Measurements from ENCODE around the gene CRCP. TPM values are rescaled to one million over a fixed set of nuclear protein-coding genes. Genes with fewer than 3 reads are reported as not detected.
A peak's percentile ranks its signal among the peaks of the same experiment; 100 is the strongest.

Gene CRCP
- total and polyA plus RNA-seq, 7 donors, result 11.3 to 23.8 (median 13.5) TPM

- intact Hi-C loops (cut with DNase I), result no loop called here
- 92 to 94% (median 93%) methylated on average over 16 of the region's 16 CpGs for WGBS, 3 donors
- no peak for ATAC-seq
- no peak for TF ChIP-seq CTCF (IDR thresholded peaks at IDR 0.05)
- DNase-seq, result peak in 1 of 2 donors; percentile 32
- Histone ChIP-seq H3K27me3 (ENCODE audit: insufficient read depth in 3 of 3, low read length in 2 of 3) (no peaks in the 10 kb centered on the region), H3K4me1 (no peaks in the 10 kb centered on the region), H3K4me3 (no peak overlapping the region), H3K27ac (no peak overlapping the region), H3K36me3 (ENCODE audit: insufficient read depth in 1 of 2, low read depth in 1 of 2) (peaks cover 0 to 13% of the 10 kb centered on the region in 2 donors), H3K9me3 (no peaks in the 10 kb centered on the region)
Observed at GRCh38 chr7:66082886-66083415, 31.7 kb upstream of the CRCP start.

GRCh38 chr7:66083677-66084076 is 31.0 kb upstream of the CRCP start:
- Histone ChIP-seq H3K27me3 (ENCODE audit: insufficient read depth in 3 of 3, low read length in 2 of 3) (no peaks in the 10 kb centered on the region), H3K27ac (no peak overlapping the region), H3K4me1 (no peaks in the 10 kb centered on the region), H3K36me3 (ENCODE audit: insufficient read depth in 1 of 2, low read depth in 1 of 2) (peaks cover 0 to 13% of the 10 kb centered on the region in 2 donors), H3K9me3 (no peaks in the 10 kb centered on the region), H3K4me3 (no peak overlapping the region)
- 84 to 91% (median 85%) methylated on average over 2 of the region's 2 CpGs for WGBS, 3 donors
- no peak for ATAC-seq
- TF ChIP-seq CTCF (IDR thresholded peaks at IDR 0.05), result no peak
- intact Hi-C loops (cut with DNase I), result no loop called here
- no peak for DNase-seq

GRCh38 chr7:66088861-66089838 is 25.5 kb upstream of the CRCP start:
- Histone ChIP-seq H3K36me3 (ENCODE audit: insufficient read depth in 1 of 2, low read depth in 1 of 2) (peaks cover 0 to 7% of the 10 kb centered on the region in 2 donors), H3K4me3 (no peak overlapping the region), H3K27ac (no peak overlapping the region), H3K9me3 (no peaks in the 10 kb centered on the region), H3K27me3 (ENCODE audit: insufficient read depth in 3 of 3, low read length in 2 of 3) (no peaks in the 10 kb centered on the region), H3K4me1 (no peaks in the 10 kb centered on the region)
- ATAC-seq (no peak), DNase-seq (peak in 1 of 2 donors; percentile 16)
- 75 to 83% (median 78%) methylated on average over 30 to 32 of the region's 32 CpGs for WGBS, 3 donors
- intact Hi-C loops (cut with DNase I), result no loop called here
- TF ChIP-seq CTCF (IDR thresholded peaks at IDR 0.05), result no peak

GRCh38 chr7:66092654-66093053 is 22.0 kb upstream of the CRCP start:
- intact Hi-C loops (cut with DNase I), result no loop called here
- no peaks in the 10 kb centered on the region for H3K9me3 ChIP-seq
- H3K27ac ChIP-seq, result no peak overlapping the region
- 94 to 96% (median 96%) methylated on average over 18 to 19 of the region's 19 CpGs for WGBS, 3 donors
- no peak for ATAC-seq
- no peaks in the 10 kb centered on the region for H3K4me1 ChIP-seq
- H3K27me3 ChIP-seq (ENCODE audit: insufficient read depth in 3 of 3, low read length in 2 of 3), result peaks cover 0 to 3% (median 2%) of the 10 kb centered on the region in 3 donors
- DNase-seq, result no peak
- no peak for TF ChIP-seq CTCF (IDR thresholded peaks at IDR 0.05)
- no peak overlapping the region for H3K4me3 ChIP-seq
- H3K36me3 ChIP-seq (ENCODE audit: insufficient read depth in 1 of 2, low read depth in 1 of 2), result no peaks in the 10 kb centered on the region
